ENCODE measurements around the gene GPR3.
"Not testable (repeated sequence)": the region's sequence is repeated elsewhere in the genome, so short reads cannot be mapped to it uniquely, and the experiment has no call there.

GPR3 gene

GRCh38 chr1:27416387-27417111 is 24.1 kb downstream of the GPR3 start:
- H3K27ac Mint-ChIP-seq = peak overlapping the region; percentile 23
- no peaks in the 10 kb centered on the region for H3K9me3 Mint-ChIP-seq
- H3K4me1 Mint-ChIP-seq = peaks cover 44% of the 10 kb centered on the region
- H3K27me3 Mint-ChIP-seq = no peaks in the 10 kb centered on the region
- H3K4me3 Mint-ChIP-seq = no peak overlapping the region
- peaks cover 12% of the 10 kb centered on the region for H3K36me3 Mint-ChIP-seq

GRCh38 chr1:27417713-27418112 is 25.3 kb downstream of the GPR3 start:
- H3K27me3 Mint-ChIP-seq = no peaks in the 10 kb centered on the region
- peak overlapping the region; percentile 76 for H3K27ac Mint-ChIP-seq
- H3K4me1 Mint-ChIP-seq = peaks cover 53% of the 10 kb centered on the region
- no peaks in the 10 kb centered on the region for H3K9me3 Mint-ChIP-seq
- peaks cover 12% of the 10 kb centered on the region for H3K36me3 Mint-ChIP-seq
- H3K4me3 Mint-ChIP-seq = no peak overlapping the region

GRCh38 chr1:27418326-27419185 is 26.1 kb downstream of the GPR3 start:
- Mint-ChIP-seq H3K4me3 (peak overlapping the region; percentile 6), H3K27ac (peak overlapping the region; percentile 76), H3K27me3 (no peaks in the 10 kb centered on the region), H3K36me3 (peaks cover 10% of the 10 kb centered on the region), H3K9me3 (no peaks in the 10 kb centered on the region), H3K4me1 (peaks cover 59% of the 10 kb centered on the region)

- Mint-ChIP-seq H3K36me3 (peaks cover 6% of the 10 kb centered on the region), H3K4me1 (peaks cover 68% of the 10 kb centered on the region), H3K27ac (peak overlapping the region; percentile 65), H3K4me3 (no peak overlapping the region), H3K27me3 (no peaks in the 10 kb centered on the region), H3K9me3 (no peaks in the 10 kb centered on the region)
Observed at GRCh38 chr1:27423709-27424108, 31.3 kb downstream of the GPR3 start.

GRCh38 chr1:27427329-27427728 is 34.9 kb downstream of the GPR3 start:
- Mint-ChIP-seq H3K4me1 (peaks cover 83% of the 10 kb centered on the region), H3K27me3 (no peaks in the 10 kb centered on the region), H3K4me3 (peak overlapping the region; percentile 87), H3K9me3 (no peaks in the 10 kb centered on the region), H3K36me3 (peaks cover 6% of the 10 kb centered on the region), H3K27ac (peak overlapping the region; percentile 99)

GRCh38 chr1:27427816-27428315 is 35.4 kb downstream of the GPR3 start:
- peaks cover 81% of the 10 kb centered on the region for H3K4me1 Mint-ChIP-seq
- H3K4me3 Mint-ChIP-seq = peak overlapping the region; percentile 87
- peaks cover 6% of the 10 kb centered on the region for H3K36me3 Mint-ChIP-seq
- peak overlapping the region; percentile 99 for H3K27ac Mint-ChIP-seq
- H3K9me3 Mint-ChIP-seq = no peaks in the 10 kb centered on the region
- H3K27me3 Mint-ChIP-seq = no peaks in the 10 kb centered on the region

- Mint-ChIP-seq H3K27ac (peak overlapping the region; percentile 99), H3K27me3 (no peaks in the 10 kb centered on the region), H3K4me3 (peak overlapping the region; percentile 87), H3K4me1 (peaks cover 84% of the 10 kb centered on the region), H3K9me3 (no peaks in the 10 kb centered on the region), H3K36me3 (peaks cover 6% of the 10 kb centered on the region)
Observed at GRCh38 chr1:27428316-27429028, 36.0 kb downstream of the GPR3 start.

- no peaks in the 10 kb centered on the region for H3K9me3 Mint-ChIP-seq
- peak overlapping the region; percentile 99 for H3K27ac Mint-ChIP-seq
- no peaks in the 10 kb centered on the region for H3K27me3 Mint-ChIP-seq
- peaks cover 10% of the 10 kb centered on the region for H3K36me3 Mint-ChIP-seq
- H3K4me1 Mint-ChIP-seq = peaks cover 84% of the 10 kb centered on the region
- H3K4me3 Mint-ChIP-seq = peak overlapping the region; percentile 87
Observed at GRCh38 chr1:27429029-27429425, 36.6 kb downstream of the GPR3 start.

GRCh38 chr1:27430903-27431600 is 38.6 kb downstream of the GPR3 start:
- Mint-ChIP-seq H3K27me3 (no peaks in the 10 kb centered on the region), H3K27ac (peak overlapping the region; percentile 96), H3K4me3 (peak overlapping the region; percentile 68), H3K4me1 (peaks cover 90% of the 10 kb centered on the region), H3K9me3 (no peaks in the 10 kb centered on the region), H3K36me3 (peaks cover 8% of the 10 kb centered on the region)

- Mint-ChIP-seq H3K9me3 (no peaks in the 10 kb centered on the region), H3K4me1 (peaks cover 91% of the 10 kb centered on the region), H3K36me3 (peaks cover 6% of the 10 kb centered on the region), H3K27ac (peak overlapping the region; percentile 96), H3K4me3 (no peak overlapping the region), H3K27me3 (no peaks in the 10 kb centered on the region)
Observed at GRCh38 chr1:27431601-27431940, 39.1 kb downstream of the GPR3 start.

GRCh38 chr1:27432725-27433124 is 40.3 kb downstream of the GPR3 start:
- H3K36me3 Mint-ChIP-seq, H3K9me3 Mint-ChIP-seq, H3K4me3 Mint-ChIP-seq, H3K27me3 Mint-ChIP-seq: not testable (repeated sequence)
- Mint-ChIP-seq H3K4me1 (peaks cover 92% of the 10 kb centered on the region), H3K27ac (peak overlapping the region; percentile 35)

- Mint-ChIP-seq H3K4me1 (peaks cover 92% of the 10 kb centered on the region), H3K9me3 (no peaks in the 10 kb centered on the region), H3K27me3 (no peaks in the 10 kb centered on the region), H3K4me3 (peak overlapping the region; percentile 26), H3K36me3 (peaks cover 4% of the 10 kb centered on the region), H3K27ac (peak overlapping the region; percentile 80)
Observed at GRCh38 chr1:27433706-27434105, 41.3 kb downstream of the GPR3 start.

GRCh38 chr1:27435566-27436203 is 43.3 kb downstream of the GPR3 start:
- Mint-ChIP-seq H3K36me3 (peaks cover 12% of the 10 kb centered on the region), H3K27me3 (no peaks in the 10 kb centered on the region), H3K9me3 (no peaks in the 10 kb centered on the region), H3K4me1 (peaks cover 87% of the 10 kb centered on the region), H3K4me3 (peak overlapping the region; percentile 57), H3K27ac (peak overlapping the region; percentile 89)

GRCh38 chr1:27436204-27437159 is 44.1 kb downstream of the GPR3 start:
- H3K9me3 Mint-ChIP-seq = no peaks in the 10 kb centered on the region
- H3K4me1 Mint-ChIP-seq = peaks cover 79% of the 10 kb centered on the region
- H3K4me3 Mint-ChIP-seq = peak overlapping the region; percentile 68
- peaks cover 12% of the 10 kb centered on the region for H3K36me3 Mint-ChIP-seq
- H3K27ac Mint-ChIP-seq = peak overlapping the region; percentile 89
- H3K27me3 Mint-ChIP-seq = no peaks in the 10 kb centered on the region
